ENCODE results near the gene CHD5.

CHD5 gene

GRCh38 chr1:6109688-6110087, 70.4 kb downstream of the CHD5 start:
- no peak for DNase-seq

DNA sequence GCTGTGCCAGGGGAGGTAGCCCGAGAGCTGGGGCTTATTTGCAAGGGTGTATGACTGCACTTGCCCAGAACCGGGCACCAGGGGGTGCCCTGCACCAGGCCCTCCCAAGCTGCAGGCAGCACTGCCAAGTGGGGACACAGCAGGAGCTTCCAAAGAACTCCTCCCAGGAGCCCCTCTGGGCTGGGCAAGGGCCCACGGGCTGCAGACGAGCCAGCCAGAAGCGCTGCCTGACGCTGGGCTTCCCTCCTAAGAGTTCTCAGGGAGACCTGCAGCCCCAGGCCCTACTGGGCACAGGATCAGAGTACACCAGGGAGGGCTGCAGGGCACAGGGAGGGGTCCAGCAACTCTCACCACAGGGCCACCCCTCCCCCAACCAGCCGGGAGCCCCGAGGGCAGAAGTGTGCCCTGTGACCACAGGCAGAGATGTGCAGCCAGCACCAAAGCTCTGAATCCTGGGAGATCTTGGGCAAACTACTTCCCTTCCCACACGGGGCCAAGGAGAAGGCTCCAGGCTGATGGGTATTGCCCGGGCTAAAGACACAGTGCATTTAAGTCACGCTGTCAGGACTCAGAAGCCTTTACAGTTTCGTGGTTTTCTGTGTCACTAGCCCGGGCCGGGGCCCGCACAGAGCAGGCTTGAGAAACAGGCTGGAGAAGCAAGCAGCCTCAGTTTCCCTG, 71.0 kb downstream of the CHD5 start:
- no peak for DNase-seq

DNA sequence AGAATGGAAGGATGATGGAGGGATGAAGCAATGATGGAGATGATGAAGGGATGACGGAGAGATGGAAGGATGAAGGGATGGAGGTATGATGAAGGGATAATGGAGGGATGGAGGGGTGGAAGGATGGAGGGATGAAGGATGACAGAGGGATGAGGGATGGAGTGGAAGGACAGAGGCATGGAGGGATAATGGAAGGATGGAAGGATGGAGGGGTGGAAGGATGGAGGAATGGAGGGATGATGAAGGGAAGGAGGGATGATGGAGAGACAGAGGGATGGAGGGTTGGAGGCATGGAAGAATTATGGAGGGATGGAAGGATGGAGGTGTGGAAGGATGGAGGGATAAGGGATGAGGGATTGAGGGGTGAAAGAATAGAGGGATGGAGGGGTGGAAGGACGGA, 71.6 kb downstream of the CHD5 start:
- DNase-seq = no peak

DNA sequence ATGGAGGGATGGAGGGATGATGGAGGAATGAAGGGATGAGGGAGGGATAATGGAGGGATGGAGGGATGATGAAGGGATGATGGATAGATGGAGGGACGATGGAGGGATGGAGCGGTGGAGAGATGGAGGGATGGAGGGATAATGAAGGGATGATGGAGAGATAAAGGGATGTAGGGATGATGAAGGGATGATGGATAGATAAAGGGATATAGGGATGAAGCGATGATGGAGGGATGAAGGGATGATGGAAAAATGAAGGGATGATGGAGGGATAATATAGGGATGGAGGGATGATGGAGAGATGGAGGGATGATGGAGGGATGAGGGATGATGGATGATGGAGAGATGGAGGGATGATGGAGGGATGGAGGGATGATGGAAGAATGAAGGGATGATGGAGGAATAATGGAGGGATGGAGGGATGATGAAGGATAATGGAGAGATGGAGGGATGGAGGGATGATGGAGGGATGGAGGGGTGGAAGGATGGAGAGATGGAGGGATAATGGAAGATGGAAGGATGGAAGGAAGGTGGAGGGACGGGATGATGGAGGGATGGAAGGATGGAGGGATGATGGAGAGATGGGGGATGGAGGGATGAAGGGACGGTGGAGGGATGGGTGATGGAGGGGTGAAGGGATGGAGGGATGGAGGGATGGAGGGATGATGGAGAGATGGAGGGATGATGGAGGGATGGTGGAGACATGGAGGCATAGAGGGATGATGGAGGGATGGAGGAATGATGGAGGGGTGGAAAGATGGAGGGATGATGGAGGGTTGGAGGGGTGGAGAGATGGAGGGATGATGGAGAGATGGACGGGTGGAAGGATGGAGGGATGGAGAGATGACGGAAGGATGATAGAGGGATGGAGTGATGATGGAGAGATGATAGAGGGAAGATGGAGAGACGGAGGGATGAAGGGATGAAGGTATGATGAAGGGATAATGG, 72.4 kb downstream of the CHD5 start:
- no peak for DNase-seq

DNA sequence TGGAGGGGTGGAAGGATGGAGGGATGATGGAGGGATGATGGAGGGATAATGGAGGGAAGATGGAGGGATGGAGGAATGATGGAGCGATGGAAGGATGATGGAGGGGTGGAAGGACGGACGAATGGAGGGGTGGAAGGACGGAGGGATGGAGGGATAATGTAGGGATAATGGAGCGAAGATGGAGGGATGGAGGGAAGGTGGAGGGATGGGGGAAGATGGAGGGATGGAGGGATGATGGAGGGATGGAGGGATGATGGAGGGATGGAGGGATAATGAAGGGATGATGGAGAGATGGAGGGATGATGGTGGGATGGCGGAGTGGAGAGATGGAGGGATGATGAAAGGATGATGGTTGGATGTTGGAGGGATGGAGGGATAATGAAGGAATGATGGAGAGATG, 73.1 kb downstream of the CHD5 start:
- DNase-seq = no peak

- DNase-seq = no peak
Measured at GRCh38 chr1:6106321-6106731, 73.8 kb downstream of the CHD5 start.

DNA sequence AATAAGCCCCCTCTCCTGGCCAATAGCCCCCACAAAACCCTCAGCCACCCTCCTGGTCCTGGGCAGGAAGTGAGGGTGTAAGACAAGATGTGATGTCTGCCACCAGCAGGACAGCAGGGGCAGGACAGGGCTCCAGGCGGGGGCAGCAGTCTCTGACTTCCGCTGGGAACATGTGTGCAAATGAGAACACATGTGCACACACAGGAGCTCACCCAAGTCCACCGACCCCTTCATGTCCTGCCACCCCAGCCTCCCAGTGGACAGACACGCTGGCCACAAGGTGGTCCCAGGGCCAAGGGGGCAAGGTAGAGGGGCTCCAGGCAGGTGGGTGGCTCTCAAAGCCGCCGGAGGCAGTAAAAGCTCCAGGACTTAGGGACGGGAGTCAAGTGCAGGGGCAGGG, 74.4 kb downstream of the CHD5 start:
- DNase-seq = no peak

- DNase-seq = no peak
Measured at GRCh38 chr1:6105218-6105679, 74.9 kb downstream of the CHD5 start.

DNA sequence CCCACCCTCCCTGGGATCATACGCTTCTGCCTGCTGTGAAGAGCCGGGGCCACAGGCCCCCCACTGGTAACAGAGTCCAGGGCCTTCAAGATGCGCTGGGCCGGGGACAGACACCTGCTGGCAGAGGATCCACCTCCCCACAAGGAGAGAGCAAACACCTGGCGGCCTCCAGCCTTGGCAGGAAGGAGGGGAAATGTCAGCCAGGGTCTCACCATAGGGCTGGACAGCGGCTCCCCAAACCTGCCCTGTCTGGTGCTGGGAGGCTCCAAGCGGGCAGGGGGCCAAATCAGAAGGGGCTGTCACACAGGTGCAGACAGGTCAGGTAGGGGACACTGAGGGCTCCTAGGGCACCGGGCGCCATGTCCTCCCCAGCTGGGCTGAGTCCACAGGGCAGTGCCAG, 75.5 kb downstream of the CHD5 start:
- no peak for DNase-seq

GRCh38 chr1:6103854-6104530, 76.1 kb downstream of the CHD5 start:
- DNase-seq = no peak

GRCh38 chr1:6103111-6103853, 76.8 kb downstream of the CHD5 start:
- no peak for DNase-seq

- no peak for DNase-seq
Measured at GRCh38 chr1:6102532-6102845, 77.6 kb downstream of the CHD5 start.

DNA sequence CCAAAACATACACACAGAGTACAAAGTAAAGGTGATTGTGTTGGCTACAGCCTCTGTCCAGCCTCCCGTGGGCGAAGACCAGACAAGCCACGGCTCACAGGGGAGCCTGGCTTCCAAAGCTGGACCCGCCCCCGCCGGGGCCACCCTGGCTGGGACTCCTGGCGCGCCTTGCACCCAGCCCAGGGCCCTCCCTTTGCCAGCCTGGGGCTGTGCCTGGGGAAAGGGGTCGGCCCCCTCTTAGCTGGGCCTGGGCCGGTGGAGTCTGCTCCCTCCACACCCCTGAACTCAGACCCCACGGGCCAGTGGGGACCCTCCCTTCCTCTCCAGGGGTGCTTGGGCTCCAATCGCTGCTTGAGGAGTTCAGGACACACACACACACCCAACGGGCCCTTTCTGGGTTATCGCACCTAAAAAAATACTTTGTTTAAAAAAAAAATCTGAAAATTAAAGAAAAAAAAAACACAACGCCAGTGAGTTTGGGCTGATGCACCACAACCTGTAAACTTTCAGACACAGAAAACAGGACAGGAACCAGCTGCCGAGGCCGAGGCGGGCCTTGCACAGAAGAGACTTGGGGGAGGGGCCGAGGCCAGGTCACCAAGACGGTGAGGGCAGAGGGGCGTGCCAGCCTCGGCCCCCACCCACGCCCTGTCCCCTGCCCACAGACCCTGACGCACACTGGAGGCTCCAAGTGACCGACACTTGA, 78.1 kb downstream of the CHD5 start:
- no peak for DNase-seq

GRCh38 chr1:6100861-6101783, 79.0 kb downstream of the CHD5 start:
- no peak for DNase-seq

- no peak for DNase-seq
Measured at GRCh38 chr1:6099787-6100765, 80.0 kb downstream of the CHD5 start.

DNA sequence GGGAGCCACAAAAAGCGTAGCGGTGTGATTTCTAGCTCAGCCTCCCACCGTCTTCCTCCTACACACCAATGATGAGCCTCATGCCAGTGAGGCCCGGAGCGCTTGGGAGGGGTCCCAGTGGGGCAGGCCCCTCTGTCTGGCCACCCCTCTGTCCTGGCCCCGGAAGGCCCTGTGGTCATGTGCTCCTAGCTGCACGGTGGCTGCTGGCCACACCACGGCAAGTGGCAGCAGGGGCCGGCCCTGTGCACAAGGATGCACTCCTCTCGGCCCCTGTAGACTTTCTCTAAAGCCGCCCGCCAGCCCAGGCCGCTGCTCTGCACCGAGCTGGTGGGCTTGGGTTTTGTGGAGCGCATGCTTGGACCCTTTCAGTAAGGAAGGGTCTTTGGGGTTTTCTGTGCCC, 80.8 kb downstream of the CHD5 start:
- no peak for DNase-seq

- no peak for DNase-seq
Measured at GRCh38 chr1:6098303-6099215, 81.6 kb downstream of the CHD5 start.

GRCh38 chr1:6097824-6098223, 82.3 kb downstream of the CHD5 start:
- DNase-seq = no peak

DNA sequence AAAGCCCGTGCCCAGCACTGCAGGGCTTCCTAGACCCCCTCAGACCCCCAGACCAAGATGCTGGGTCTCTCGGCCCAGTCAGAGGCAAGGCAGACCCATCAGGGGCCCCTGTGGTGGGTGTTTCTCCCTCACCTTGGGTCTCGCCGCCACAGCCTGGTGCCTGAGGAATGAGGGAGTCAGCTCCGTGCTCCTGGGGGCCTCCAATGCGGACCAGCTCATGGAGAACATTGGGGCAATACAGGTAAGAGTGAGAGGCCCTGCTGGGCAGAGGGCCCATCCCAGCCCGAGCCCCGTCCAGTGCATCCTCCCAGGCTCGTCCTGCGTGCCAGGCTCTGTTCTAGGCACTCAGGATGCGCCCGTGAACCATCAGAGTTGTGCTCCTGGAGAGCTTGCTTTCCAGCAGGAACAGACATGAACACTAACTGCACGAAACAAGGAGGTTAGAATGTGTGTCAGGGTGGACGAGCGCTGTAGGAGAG, 83.0 kb downstream of the CHD5 start:
- DNase-seq = no peak

Measured in activated T-cell treated with anti-CD3 and anti-CD28 coated beads for 4 hours (primary cell).